ENCODE measurements around the gene TMEM203. TPM values are rescaled to one million over a fixed set of nuclear protein-coding genes. Genes with fewer than 3 reads are reported as not detected.
A peak's percentile ranks its signal among the peaks of the same experiment; 100 is the strongest.

The TMEM203 gene
- total and polyA plus RNA-seq, 10 of the 15 experiments (the other 5 are each of a cell fraction or from before 2014, with no cell fraction given): 7.2 to 68.1 (median 33.8) TPM

- TF ChIP-seq POLR2AphosphoS2 (IDR thresholded peaks at IDR 0.05; ENCODE audit: low read depth, low read length): peak; percentile 100
- no peak for TF ChIP-seq RAD21 (IDR thresholded peaks at IDR 0.05; ENCODE audit: insufficient read depth, low read depth, low read length)
- TF ChIP-seq IRF5 (IDR thresholded peaks at IDR 0.05; ENCODE audit: borderline replicate concordance): no peak
- peak; percentile 99 for TF ChIP-seq SMAD5 (IDR thresholded peaks at IDR 0.05; ENCODE audit: low read depth)
- no peak for TF ChIP-seq POLR2A (IDR thresholded peaks at IDR 0.05; ENCODE audit: low read depth, low read length)
- TF ChIP-seq NFYB (IDR thresholded peaks at IDR 0.05; ENCODE audit: insufficient read depth, low read depth, low read length): peak; percentile 99
- no peak for TF ChIP-seq MTA3 (IDR thresholded peaks at IDR 0.05; ENCODE audit: borderline replicate concordance, low read length)
- peak; percentile 80; the same call in 1 of the 2 replicates for TF ChIP-seq ZBED1 (IDR thresholded peaks at IDR 0.05; ENCODE audit: borderline replicate concordance)
- no peak for TF ChIP-seq HSF1 (IDR thresholded peaks at IDR 0.05; ENCODE audit: low read depth, low read length)
- TF ChIP-seq MEF2A (IDR thresholded peaks at IDR 0.05; ENCODE audit: insufficient read depth, low read depth, low read length): 0 out of 2 replicates have a peak, but pooled peaks have one; percentile 48
- peak; percentile 100 for TF ChIP-seq DPF2 (IDR thresholded peaks at IDR 0.05)
- TF ChIP-seq ZNF592 (IDR thresholded peaks at IDR 0.05): no peak
- no peak for TF ChIP-seq BCL3 (IDR thresholded peaks at IDR 0.05; ENCODE audit: borderline replicate concordance, insufficient read depth, low read depth, low read length, poor library complexity, severe bottlenecking)
- no peak for TF ChIP-seq ZNF384 (IDR thresholded peaks at IDR 0.05; ENCODE audit: borderline replicate concordance, low read depth, low read length)
- TF ChIP-seq TBL1XR1 (IDR thresholded peaks at IDR 0.05; ENCODE audit: low read depth, low read length): peak; percentile 48; the same call in 1 of the 2 replicates
- TF ChIP-seq ASH2L (IDR thresholded peaks at IDR 0.05; ENCODE audit: borderline replicate concordance, low read depth): no peak
- 0 out of 2 replicates have a peak, but pooled peaks have one; percentile 46 for TF ChIP-seq MYB (IDR thresholded peaks at IDR 0.05; ENCODE audit: borderline replicate concordance, low read depth, low read length)
- TF ChIP-seq JUND (IDR thresholded peaks at IDR 0.05; ENCODE audit: low read depth, low read length): no peak; the same call in 1 of the 2 replicates
- TF ChIP-seq RELB (IDR thresholded peaks at IDR 0.05; ENCODE audit: low read depth): no peak
- no peak for TF ChIP-seq IRF4 (IDR thresholded peaks at IDR 0.05; ENCODE audit: low read depth, low read length)
These were observed 35.5 kb upstream of the TMEM203 start, which contains the start of gene TUBB4B (continued) for GRCh38 chr9:137240841-137241489.

All from GM12878 (cell line).